Spinal cord (tissue), 10 donors: ENCODE measurements around the gene DOHH. TPM values are rescaled to one million over a fixed set of nuclear protein-coding genes. Genes with fewer than 3 reads are reported as not detected.

Source experiments
- DNase-seq, 6 donors: peaks; one replicate each; pipeline versions ENCODE4 v3.0.0 to v3.0.0-alpha.2; 2013 to 2015; ENCODE audit warnings: low spot score in 6 of 6, low read depth in 4 of 6
- H3K27ac ChIP-seq: one replicate; pipeline ENCODE4 v1.5.1; 2013; ENCODE audit warnings: low read depth, low read length, control low read depth
- H3K27me3 ChIP-seq: one replicate; pipeline ENCODE4 v1.6.1; 2013; ENCODE audit warnings: low read length; ENCODE audit not compliant: control insufficient read depth, insufficient read depth
- H3K36me3 ChIP-seq: one replicate; pipeline ENCODE4 v1.6.1; 2013; ENCODE audit warnings: low read length; ENCODE audit not compliant: control insufficient read depth, insufficient read depth
- H3K4me1 ChIP-seq: one replicate; pipeline ENCODE4 v1.6.1; 2013; ENCODE audit warnings: low read length; ENCODE audit not compliant: control insufficient read depth, insufficient read depth
- H3K4me3 ChIP-seq: one replicate; pipeline ENCODE4 v1.5.1; 2013; ENCODE audit warnings: low read depth, low read length, control low read depth
- H3K9me3 ChIP-seq: one replicate; pipeline ENCODE4 v1.6.1; 2013; ENCODE audit warnings: low read length; ENCODE audit not compliant: control insufficient read depth, insufficient read depth
- WGBS: methylation state at CpG from one replicate; pipeline ENCODE4 v1.1.5; 2013; ENCODE audit warnings: missing lambda C conversion rate; ENCODE audit not compliant: insufficient coverage; 5-methylcytosine and 5-hydroxymethylcytosine counted together
- polyA plus RNA-seq, 2 donors: library from polyadenylated mRNA; unstranded; fragments of 120-200 nt; gene quantifications; one replicate each; pipeline ENCODE4 v1.2.1, GENCODE V29; 2013; ENCODE audit not compliant: insufficient read length in 2 of 2
- total RNA-seq, 2 donors: library from RNA; depleted of rRNA in 1 of 2; stranded (reverse); fragments of 120-200 nt in 1 of 2; fragments of >200 nt in 1 of 2; gene quantifications; one replicate each; pipeline versions ENCODE4 v1.2.3 to v1.2.4, GENCODE V29; 2013 to 2014
- donor health status: healthy.

DOHH gene
- total and polyA plus RNA-seq, 4 donors: 7.1 to 23.0 (median 14.7) TPM

- peaks cover 60% of the 10 kb centered on the region for H3K27me3 ChIP-seq
- H3K4me1 ChIP-seq: peaks cover 5% of the 10 kb centered on the region
- no peak for DNase-seq
- H3K36me3 ChIP-seq: no peaks in the 10 kb centered on the region
- WGBS: 39% methylated on average over 22 of the region's 27 CpGs
- no peaks in the 10 kb centered on the region for H3K9me3 ChIP-seq
- H3K4me3 ChIP-seq: no peak within 1 kb of the TSS
- H3K27ac ChIP-seq: no peak within 1 kb of the TSS
Measured at GRCh38 chr19:3480383-3481091, 19.9 kb downstream of the DOHH start, which contains the start of gene SMIM24. Gene SMIM24, minus strand, starts transcription at chr19:3480525. Its CDS starts 62 bp downstream, at chr19:3480463.

DNA sequence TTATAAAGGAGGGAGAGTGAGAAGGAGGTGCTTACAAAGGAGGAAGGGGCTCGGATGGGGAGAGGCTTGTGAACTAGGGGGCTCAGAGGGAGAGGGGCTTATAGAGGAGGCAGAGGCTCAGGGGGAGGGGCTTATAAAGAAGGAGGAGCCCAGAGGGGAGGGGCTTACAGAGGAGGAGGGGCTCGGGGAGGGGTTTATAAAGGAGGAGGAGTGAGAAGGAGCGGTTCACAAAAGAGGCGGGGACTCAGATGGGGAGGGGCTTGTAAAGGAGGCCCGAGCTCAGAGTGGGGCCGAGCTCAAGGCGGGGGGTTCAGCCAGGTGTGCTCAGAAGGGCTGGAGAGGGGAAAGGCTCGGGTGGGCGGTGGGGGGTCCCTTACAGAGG is 20.6 kb downstream of the DOHH start:
- Histone ChIP-seq H3K9me3 (no peaks in the 10 kb centered on the region), H3K4me1 (peaks cover 5% of the 10 kb centered on the region), H3K36me3 (no peaks in the 10 kb centered on the region), H3K4me3 (no peak overlapping the region), H3K27ac (no peak overlapping the region), H3K27me3 (peaks cover 60% of the 10 kb centered on the region)
- no peak for DNase-seq
- 39% methylated on average over 6 of the region's 9 CpGs for WGBS

DNA sequence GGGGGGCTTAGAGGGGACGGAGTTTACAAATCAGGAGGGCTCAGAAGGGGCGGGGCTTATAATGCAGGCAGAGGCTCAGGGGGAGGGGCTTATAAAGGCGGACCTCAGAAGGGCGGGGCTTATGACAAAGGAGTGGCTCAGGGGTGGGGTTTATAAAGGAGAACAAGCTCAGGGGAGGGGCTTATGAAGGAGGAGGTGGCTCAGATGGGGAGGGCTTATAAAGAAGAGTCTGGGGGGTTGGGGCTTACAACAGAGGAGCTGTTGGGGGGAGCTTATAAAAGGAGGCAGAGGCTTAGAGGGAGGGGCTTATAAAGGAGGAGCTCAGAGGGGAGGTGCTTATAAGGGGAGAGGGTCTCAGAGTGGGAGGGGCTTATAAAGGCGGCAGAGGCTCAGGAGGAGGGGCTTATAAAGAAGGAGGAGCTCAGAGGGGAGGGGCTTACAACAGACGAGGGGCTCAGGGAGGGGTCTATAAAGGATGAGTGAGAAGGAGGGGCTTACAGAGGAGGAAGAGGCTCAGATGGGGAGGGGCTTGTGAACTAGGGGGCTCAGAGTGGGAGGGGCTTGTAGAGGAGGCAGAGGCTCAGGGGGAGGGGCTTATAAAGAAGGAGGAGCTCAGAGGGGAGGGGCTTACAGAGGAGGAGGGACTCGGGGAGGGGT is 21.2 kb downstream of the DOHH start:
- WGBS: 36% methylated on average over 7 of the region's 7 CpGs
- H3K27me3 ChIP-seq: peaks cover 59% of the 10 kb centered on the region
- H3K36me3 ChIP-seq: no peaks in the 10 kb centered on the region
- H3K27ac ChIP-seq: no peak overlapping the region
- no peak for DNase-seq
- no peak overlapping the region for H3K4me3 ChIP-seq
- H3K4me1 ChIP-seq: peaks cover 5% of the 10 kb centered on the region
- H3K9me3 ChIP-seq: no peaks in the 10 kb centered on the region

DNA sequence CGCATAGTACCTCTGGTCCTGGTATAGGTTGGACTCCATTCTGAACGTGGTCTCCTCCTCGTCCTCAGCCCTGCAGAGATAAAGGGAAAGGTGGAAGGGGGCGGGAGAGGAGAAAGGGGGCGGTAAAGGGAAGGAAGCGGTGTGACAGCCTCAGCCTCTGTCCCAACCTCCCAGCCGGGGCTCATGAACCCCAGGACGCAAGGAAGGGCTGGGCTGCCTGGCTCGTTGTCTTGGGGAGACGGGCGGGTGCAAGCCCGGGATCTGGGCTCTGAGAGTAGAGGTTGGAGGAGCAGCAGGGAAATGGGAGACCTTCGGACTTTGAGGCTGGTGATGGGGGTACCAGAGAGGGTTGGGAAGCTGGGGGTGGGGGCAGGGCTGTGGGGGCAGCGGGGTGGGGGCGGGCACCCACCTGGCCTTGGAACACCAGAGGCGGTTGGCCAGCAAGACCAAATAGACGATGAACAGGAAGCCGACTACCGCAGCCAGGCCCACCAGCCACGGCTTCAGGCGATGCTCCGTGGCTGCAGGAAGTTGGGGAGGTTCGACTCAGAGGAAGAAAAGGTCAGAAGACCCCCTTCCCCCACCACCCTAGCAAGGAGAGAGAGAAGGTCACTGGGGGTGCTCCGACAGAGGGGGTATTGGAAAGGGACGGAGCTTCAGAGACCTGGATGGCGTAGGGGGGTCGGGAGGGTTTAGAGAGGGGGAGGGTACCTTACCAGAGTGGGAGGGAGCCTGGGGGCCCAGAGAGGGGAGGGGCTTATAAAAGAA is 21.9 kb downstream of the DOHH start:
- no peak overlapping the region for H3K4me3 ChIP-seq
- peaks cover 5% of the 10 kb centered on the region for H3K4me1 ChIP-seq
- no peaks in the 10 kb centered on the region for H3K36me3 ChIP-seq
- no peaks in the 10 kb centered on the region for H3K9me3 ChIP-seq
- H3K27ac ChIP-seq: no peak overlapping the region
- WGBS: 30% methylated on average over 10 of the region's 27 CpGs
- DNase-seq: no peak
- H3K27me3 ChIP-seq: peaks cover 54% of the 10 kb centered on the region

DNA sequence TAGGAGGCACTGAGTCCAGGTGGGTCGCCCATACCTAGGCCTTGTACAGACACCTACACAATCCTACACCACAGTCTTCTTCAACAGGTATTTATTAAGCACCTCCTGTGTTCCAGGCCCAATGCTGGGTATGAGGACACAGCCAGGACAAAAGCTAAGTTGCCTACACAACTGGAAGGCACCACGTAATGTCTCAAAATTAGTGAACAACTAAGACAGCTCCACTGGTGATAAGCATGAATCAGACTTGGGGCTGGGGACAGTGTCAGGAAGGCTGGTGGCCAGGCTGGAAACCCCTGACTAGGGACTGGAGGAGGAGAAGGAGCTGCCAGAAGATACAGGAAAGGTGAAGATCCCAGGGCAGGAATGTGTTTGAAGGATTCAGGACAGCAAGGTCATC is 22.5 kb downstream of the DOHH start:
- H3K27me3 ChIP-seq: peaks cover 48% of the 10 kb centered on the region
- no peaks in the 10 kb centered on the region for H3K36me3 ChIP-seq
- no peak overlapping the region for H3K4me3 ChIP-seq
- no peak for DNase-seq
- no peak overlapping the region for H3K27ac ChIP-seq
- H3K4me1 ChIP-seq: peaks cover 5% of the 10 kb centered on the region
- WGBS: 100% methylated on average over 2 of the region's 2 CpGs
- H3K9me3 ChIP-seq: no peaks in the 10 kb centered on the region

DNA sequence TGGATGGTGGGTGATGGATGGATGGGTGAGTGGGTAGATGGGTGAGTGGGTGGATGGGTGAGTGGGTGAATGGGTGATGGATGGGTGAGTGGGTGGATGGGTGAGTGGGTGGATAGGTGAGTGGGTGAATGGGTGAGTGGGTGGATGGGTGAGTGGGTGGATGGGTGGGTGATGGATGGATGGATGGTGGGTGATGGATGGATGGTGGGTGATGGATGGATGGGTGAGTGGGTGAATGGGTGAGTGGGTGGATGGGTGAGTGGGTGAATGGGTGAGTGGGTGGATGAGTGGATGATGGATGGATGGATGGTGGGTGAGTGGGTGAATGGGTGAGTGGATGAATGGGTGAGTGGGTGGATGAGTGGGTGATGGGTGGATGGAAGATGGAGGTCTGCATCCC is 23.0 kb downstream of the DOHH start:
- Histone ChIP-seq H3K4me3 (no peak overlapping the region), H3K36me3 (no peaks in the 10 kb centered on the region), H3K4me1 (peaks cover 5% of the 10 kb centered on the region), H3K27me3 (peaks cover 44% of the 10 kb centered on the region), H3K9me3 (no peaks in the 10 kb centered on the region), H3K27ac (no peak overlapping the region)
- no peak for DNase-seq

DNA sequence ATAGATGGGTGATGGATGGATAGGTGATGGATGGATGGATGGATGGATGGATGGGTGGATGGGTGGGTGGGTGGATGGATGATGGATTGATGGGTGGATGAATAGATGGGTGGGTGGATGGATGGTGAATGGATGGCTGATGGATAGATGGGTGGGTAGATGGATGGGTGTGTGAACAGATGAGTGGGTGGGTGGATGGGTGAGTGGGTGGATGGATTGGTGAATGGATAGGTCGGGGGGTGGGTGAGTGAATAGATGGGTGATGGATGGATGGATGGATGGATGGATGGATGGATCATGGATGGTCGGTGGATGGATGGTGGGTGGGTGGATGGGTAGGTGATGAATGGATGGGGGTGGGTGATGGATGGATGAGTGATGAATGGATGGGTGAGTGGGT is 23.6 kb downstream of the DOHH start:
- Histone ChIP-seq H3K27ac (no peak overlapping the region), H3K4me1 (peaks cover 11% of the 10 kb centered on the region), H3K27me3 (peaks cover 39% of the 10 kb centered on the region), H3K9me3 (no peaks in the 10 kb centered on the region), H3K36me3 (no peaks in the 10 kb centered on the region), H3K4me3 (no peak overlapping the region)
- DNase-seq: no peak
- WGBS: 69% methylated on average over 2 of the region's 2 CpGs

- 74% methylated on average over 4 of the region's 4 CpGs for WGBS
- Histone ChIP-seq H3K4me3 (no peak overlapping the region), H3K9me3 (no peaks in the 10 kb centered on the region), H3K27me3 (peaks cover 26% of the 10 kb centered on the region), H3K27ac (no peak overlapping the region), H3K36me3 (no peaks in the 10 kb centered on the region), H3K4me1 (peaks cover 15% of the 10 kb centered on the region)
- DNase-seq: no peak
Measured at GRCh38 chr19:3475449-3475848, 25.0 kb downstream of the DOHH start.

- 74% methylated on average over 2 of the region's 2 CpGs for WGBS
Measured at GRCh38 chr19:3474614-3475013, 25.9 kb downstream of the DOHH start.

More at GRCh38 chr19:3474614-3475013, 25.9 kb downstream of the DOHH start:
- peaks cover 18% of the 10 kb centered on the region for H3K27me3 ChIP-seq
- no peak overlapping the region for H3K4me3 ChIP-seq
- H3K4me1 ChIP-seq: peaks cover 11% of the 10 kb centered on the region
- DNase-seq: no peak
- no peak overlapping the region for H3K27ac ChIP-seq
- no peaks in the 10 kb centered on the region for H3K9me3 ChIP-seq
- no peaks in the 10 kb centered on the region for H3K36me3 ChIP-seq
